Activated CD8-positive, alpha-beta memory T cell treated with anti-CD3 and anti-CD28 coated beads for 4 hours (primary cell): ENCODE results near the gene C1QTNF9B.

Experiments used
- DNase-seq, 2 donors: peaks; one replicate each; pipeline ENCODE4 v3.0.0-alpha.2; 2020; ENCODE audit warnings: low read depth in 2 of 2

The C1QTNF9B gene

GRCh38 chr13:23859455-23859854 lies 37.8 kb downstream of the C1QTNF9B start:
- no peak for DNase-seq

- no peak for DNase-seq
Observed at GRCh38 chr13:23858546-23858945, 38.8 kb downstream of the C1QTNF9B start.

GRCh38 chr13:23856008-23856750 lies 41.1 kb downstream of the C1QTNF9B start:
- DNase-seq = no peak

GRCh38 chr13:23855360-23855759 lies 41.9 kb downstream of the C1QTNF9B start:
- DNase-seq = no peak

- DNase-seq = no peak
Observed at GRCh38 chr13:23852351-23852750, 45.0 kb downstream of the C1QTNF9B start.

- DNase-seq = no peak
Observed at GRCh38 chr13:23851106-23851505, 46.2 kb downstream of the C1QTNF9B start.

GRCh38 chr13:23850134-23850533 lies 47.2 kb downstream of the C1QTNF9B start:
- no peak for DNase-seq

- DNase-seq = no peak
Observed at GRCh38 chr13:23849670-23850069, 47.6 kb downstream of the C1QTNF9B start.

- DNase-seq = no peak
Observed at GRCh38 chr13:23848646-23849141, 48.6 kb downstream of the C1QTNF9B start.

- DNase-seq = no peak
Observed at GRCh38 chr13:23848019-23848418, 49.3 kb downstream of the C1QTNF9B start.

GRCh38 chr13:23847497-23847896 lies 49.8 kb downstream of the C1QTNF9B start:
- DNase-seq = no peak

GRCh38 chr13:23845105-23845725 lies 52.1 kb downstream of the C1QTNF9B start:
- no peak for DNase-seq

GRCh38 chr13:23844132-23844531 lies 53.2 kb downstream of the C1QTNF9B start:
- no peak for DNase-seq

- DNase-seq = no peak
Observed at GRCh38 chr13:23843436-23843835, 53.9 kb downstream of the C1QTNF9B start.

GRCh38 chr13:23842406-23842805 lies 54.9 kb downstream of the C1QTNF9B start:
- no peak for DNase-seq
